Panc1 (cell line): ENCODE results near the gene SSC5D.

Experiments used
- CTCF ChIP-seq: fragments of 450-650 bp; IDR thresholded peaks from 2 replicates; pipeline ENCODE4 v1.5.1; 2017; ENCODE audit warnings: mild to moderate bottlenecking
- POLR2AphosphoS5 ChIP-seq: IDR thresholded peaks from 2 replicates; pipeline ENCODE4 v1.6.1; 2012; ENCODE audit warnings: mild to moderate bottlenecking, low read depth, low read length, moderate library complexity
- REST ChIP-seq, 2 experiments: IDR thresholded peaks; 2 replicates each; pipeline ENCODE4 v1.6.1; 2011 to 2012; ENCODE audit warnings: low read depth in 2 of 2, control low read depth in 1 of 2, low read length in 1 of 2, mild to moderate bottlenecking in 1 of 2, moderate library complexity in 1 of 2; ENCODE audit not compliant: insufficient read depth in 1 of 2
- SIN3A ChIP-seq: IDR thresholded peaks from 2 replicates; pipeline ENCODE4 v1.6.1; 2012; ENCODE audit warnings: low read depth, mild to moderate bottlenecking, low read length, moderate library complexity, borderline replicate concordance; ENCODE audit not compliant: insufficient read depth
- TCF7L2 ChIP-seq: IDR thresholded peaks from 2 replicates; pipeline ENCODE4 v1.6.1; 2011; ENCODE audit warnings: mild to moderate bottlenecking, low read depth, low read length, inconsistent platforms

- TF ChIP-seq CTCF: no peak
- no peak for TF ChIP-seq POLR2AphosphoS5
- no peak for TF ChIP-seq TCF7L2
- TF ChIP-seq REST (IDR thresholded peaks at IDR 0.05; ENCODE audit: insufficient read depth in 1 of 2, low read depth in 2 of 2, low read length in 1 of 2): no peak
- no peak for TF ChIP-seq SIN3A
Measured at GRCh38 chr19:55504981-55505380, 16.7 kb downstream of the SSC5D start.
